PC-3 (cell line): ENCODE data around the gene ASMTL. TPM values are rescaled to one million over a fixed set of nuclear protein-coding genes. Genes with fewer than 3 reads are reported as not detected.

ENCODE experiments used
- ATAC-seq: fragments of 200-7000 bp; cut with Tn5 transposase; 2 replicates; pipeline ENCODE4 v1.9.1; 2020; ENCODE audit warnings: mild to moderate bottlenecking, moderate library complexity
- BruUV-seq: library from RNA; stranded (reverse); fragments of 400-500 nt; replicated peaks from 2 replicates; lab custom pipeline; 2021; lab: Mats Ljungman, UMichigan
- CTCF ChIA-PET: fragments of 300-600 bp; sonication (Branson Sonifier 250); formaldehyde crosslinking; loops from one replicate; lab custom pipeline; 2022; ENCODE audit warnings: antibody characterized with exemption; lab: Charles Lee
- POLR2A ChIA-PET: fragments of 300-600 bp; sonication (Branson Sonifier 250); formaldehyde crosslinking; loops from one replicate; lab custom pipeline; 2022; ENCODE audit warnings: antibody characterized with exemption; ENCODE audit not compliant: unreplicated experiment; lab: Charles Lee
- DNase-seq: peaks from one replicate; pipeline ENCODE4 v3.0.0-alpha.2; 2015
- H2AFZ ChIP-seq: fragments of 300-600 bp; sonication (generic); 2 replicates; pipeline ENCODE4 v1.6.0; 2016; ENCODE audit warnings: antibody characterized with exemption, low read length
- H3F3A ChIP-seq: fragments of 300-600 bp; sonication (generic); one replicate; pipeline ENCODE4 v1.6.0; 2017; ENCODE audit warnings: antibody characterized with exemption, low read length, control low read depth, mild to moderate bottlenecking; ENCODE audit not compliant: unreplicated experiment
- H3K27ac ChIP-seq: fragments of 300-600 bp; sonication (generic); 2 replicates; pipeline ENCODE4 v1.5.1; 2016; ENCODE audit warnings: mild to moderate bottlenecking, low read length
- H3K27me3 ChIP-seq: fragments of 300-600 bp; sonication (generic); 2 replicates; pipeline ENCODE4 v1.6.1; 2016; ENCODE audit warnings: low read length, mixed read lengths
- H3K36me3 ChIP-seq: fragments of 300-600 bp; sonication (generic); 2 replicates; pipeline ENCODE4 v1.6.1; 2016; ENCODE audit warnings: low read depth, mixed run types, low read length, mixed read lengths
- H3K4me1 ChIP-seq: fragments of 300-600 bp; sonication (generic); 2 replicates; pipeline ENCODE4 v1.5.1; 2016; ENCODE audit warnings: low read length; ENCODE audit not compliant: insufficient read depth
- H3K4me2 ChIP-seq: fragments of 300-600 bp; sonication (generic); 2 replicates; pipeline ENCODE4 v1.6.0; 2016; ENCODE audit warnings: low read length
- H3K4me3 ChIP-seq: fragments of 300-600 bp; sonication (generic); 2 replicates; pipeline ENCODE4 v1.5.1; 2016; ENCODE audit warnings: mild to moderate bottlenecking, low read length, mixed read lengths
- H3K79me2 ChIP-seq: fragments of 300-600 bp; sonication (generic); 2 replicates; pipeline ENCODE4 v1.6.1; 2017; ENCODE audit warnings: low read length, mixed read lengths
- H3K9ac ChIP-seq: fragments of 300-600 bp; sonication (generic); 2 replicates; pipeline ENCODE4 v1.6.0; 2016; ENCODE audit warnings: mild to moderate bottlenecking, low read length
- H3K9me2 ChIP-seq: fragments of 300-600 bp; sonication (generic); replicated peaks from 2 replicates; pipeline ENCODE4 v1.6.1; 2016; ENCODE audit warnings: mixed run types, low read length, mixed read lengths
- H3K9me3 ChIP-seq: fragments of 300-600 bp; sonication (generic); 2 replicates; pipeline ENCODE4 v1.6.1; 2016; ENCODE audit warnings: low read length, mixed read lengths
- H4K20me1 ChIP-seq: fragments of 300-600 bp; sonication (generic); 2 replicates; pipeline ENCODE4 v1.6.1; 2016; ENCODE audit warnings: low read length, mixed read lengths
- EZH2 ChIP-seq: fragments of 300-600 bp; sonication (generic); IDR thresholded peaks from one replicate; pipeline ENCODE4 v1.6.1; 2017; ENCODE audit warnings: antibody characterized with exemption, mild to moderate bottlenecking, low read length; ENCODE audit not compliant: unreplicated experiment
- EZH2phosphoT487 ChIP-seq: fragments of 300-600 bp; sonication (generic); IDR thresholded peaks from 2 replicates; pipeline ENCODE4 v1.6.1; 2018; ENCODE audit warnings: mild to moderate bottlenecking, antibody characterized with exemption, low read length, borderline replicate concordance
- intact Hi-C: fragments of 100-400 bp; cut with micrococcal nuclease; formaldehyde crosslinking; loops from 2 replicates; pipeline ENCODE4 v1.9.0; 2023
- total RNA-seq: library from RNA; depleted of rRNA; stranded (reverse); fragments of >200 nt; gene quantifications from 2 replicates; pipeline ENCODE4 v1.2.3, GENCODE V29; 2014
- TF ChIP-seq, protein P1 (sequence below): fragments of 300-600 bp; sonication (generic); conservative IDR thresholded peaks from 2 replicates; pipeline ENCODE4 v1.5.1; 2017; ENCODE audit warnings: antibody characterized with exemption, low read depth, mild to moderate bottlenecking, low read length

The ASMTL gene
- total RNA-seq, 1 experiment from 2014 or later = 6.7 TPM

DNA sequence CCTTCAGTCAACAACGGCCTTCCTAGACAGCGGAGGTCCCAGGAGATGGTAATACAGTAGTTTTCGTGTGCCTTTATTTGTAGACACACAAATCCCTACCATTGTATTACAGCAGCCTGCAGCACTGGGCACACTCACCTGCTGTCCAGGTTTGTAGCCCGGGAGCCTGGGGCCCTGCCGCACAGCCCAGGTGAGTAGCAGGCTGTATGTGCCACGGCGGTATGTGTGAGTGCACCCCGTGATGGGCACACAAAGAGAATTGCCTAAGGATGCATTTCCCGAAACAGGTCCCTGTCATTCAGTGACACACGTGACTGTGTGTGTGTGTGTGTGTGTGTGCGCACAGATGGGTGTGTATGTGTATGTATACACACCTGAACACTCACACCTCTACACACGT, 52.7 kb downstream of the ASMTL start:
- intact Hi-C loops = no loop called here
- Histone ChIP-seq H3K4me1 (no peaks in the 10 kb centered on the region), H3K27me3 (no peaks in the 10 kb centered on the region), H3F3A (no peaks in the 10 kb centered on the region), H3K4me3 (no peak overlapping the region), H3K79me2 (peaks cover 9% of the 10 kb centered on the region), H3K36me3 (peaks cover 8% of the 10 kb centered on the region), H3K9me2 (no peaks in the 10 kb centered on the region), H4K20me1 (no peaks in the 10 kb centered on the region), H3K27ac (no peak overlapping the region), H3K9me3 (no peaks in the 10 kb centered on the region), H2AFZ (no peak overlapping the region), H3K4me2 (no peak overlapping the region), H3K9ac (no peak overlapping the region)
- BruUV-seq = no TSS peak
- POLR2A ChIA-PET = no interaction called here
- DNase-seq (no peak), ATAC-seq (no peak)
- no peak for TF ChIP-seq EZH2phosphoT487
- TF ChIP-seq, protein P1, sequence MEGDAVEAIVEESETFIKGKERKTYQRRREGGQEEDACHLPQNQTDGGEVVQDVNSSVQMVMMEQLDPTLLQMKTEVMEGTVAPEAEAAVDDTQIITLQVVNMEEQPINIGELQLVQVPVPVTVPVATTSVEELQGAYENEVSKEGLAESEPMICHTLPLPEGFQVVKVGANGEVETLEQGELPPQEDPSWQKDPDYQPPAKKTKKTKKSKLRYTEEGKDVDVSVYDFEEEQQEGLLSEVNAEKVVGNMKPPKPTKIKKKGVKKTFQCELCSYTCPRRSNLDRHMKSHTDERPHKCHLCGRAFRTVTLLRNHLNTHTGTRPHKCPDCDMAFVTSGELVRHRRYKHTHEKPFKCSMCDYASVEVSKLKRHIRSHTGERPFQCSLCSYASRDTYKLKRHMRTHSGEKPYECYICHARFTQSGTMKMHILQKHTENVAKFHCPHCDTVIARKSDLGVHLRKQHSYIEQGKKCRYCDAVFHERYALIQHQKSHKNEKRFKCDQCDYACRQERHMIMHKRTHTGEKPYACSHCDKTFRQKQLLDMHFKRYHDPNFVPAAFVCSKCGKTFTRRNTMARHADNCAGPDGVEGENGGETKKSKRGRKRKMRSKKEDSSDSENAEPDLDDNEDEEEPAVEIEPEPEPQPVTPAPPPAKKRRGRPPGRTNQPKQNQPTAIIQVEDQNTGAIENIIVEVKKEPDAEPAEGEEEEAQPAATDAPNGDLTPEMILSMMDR = no peak
- no peak for TF ChIP-seq EZH2
- CTCF ChIA-PET = no interaction called here

DNA sequence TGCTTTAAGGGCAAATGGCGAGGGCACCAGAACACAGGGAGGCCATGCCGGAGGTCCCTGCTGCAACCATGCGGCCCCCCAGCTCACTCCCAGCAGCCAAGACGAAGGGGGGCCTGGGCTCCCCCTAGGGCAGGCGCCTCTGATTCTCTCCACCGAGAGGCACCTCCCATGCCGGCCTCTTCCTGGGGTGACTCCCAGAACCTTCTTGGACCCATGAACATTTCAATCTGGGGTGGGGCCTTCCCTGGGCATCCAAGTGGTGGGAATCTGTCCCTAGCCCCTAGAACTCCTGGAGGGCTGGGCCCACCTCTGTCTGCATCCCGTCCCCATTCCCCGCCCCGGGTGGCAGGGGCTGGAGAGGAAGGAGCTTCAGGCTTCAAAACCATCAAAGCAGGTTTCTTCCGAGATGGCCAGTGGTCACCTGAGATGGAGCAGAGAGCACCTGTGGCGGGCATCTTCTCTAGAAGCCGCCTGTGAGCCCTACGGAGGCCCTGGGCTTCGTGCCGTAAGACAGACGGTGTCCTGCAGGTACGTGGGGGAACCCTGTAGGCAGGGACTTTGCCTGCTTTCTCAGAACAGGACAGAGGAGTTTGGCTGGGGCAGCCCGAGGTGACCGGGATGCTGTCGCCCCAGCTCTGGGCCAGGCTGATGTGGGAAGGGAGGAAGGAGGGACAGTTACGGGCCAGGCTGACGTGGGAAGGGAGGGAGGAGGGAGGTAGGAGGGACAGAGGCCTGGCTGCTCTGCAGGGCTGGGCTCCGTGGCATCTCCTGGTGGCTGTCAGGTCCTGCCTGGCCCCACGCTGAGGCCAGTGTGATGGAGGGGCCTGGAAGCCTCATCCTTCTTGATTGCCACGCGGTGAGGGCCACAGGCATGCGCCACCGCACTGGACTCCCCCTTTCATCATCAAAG, 54.0 kb downstream of the ASMTL start:
- no peaks in the 10 kb centered on the region for H3F3A ChIP-seq
- intact Hi-C loops = no loop called here
- no peaks in the 10 kb centered on the region for H3K27me3 ChIP-seq
- H3K9ac ChIP-seq = no peak overlapping the region
- no peaks in the 10 kb centered on the region; the same call in 1 of the 2 replicates for H3K36me3 ChIP-seq
- H4K20me1 ChIP-seq = no peaks in the 10 kb centered on the region
- no peak for DNase-seq
- POLR2A ChIA-PET = no interaction called here
- no peak overlapping the region for H3K4me3 ChIP-seq
- H3K4me1 ChIP-seq = no peaks in the 10 kb centered on the region
- BruUV-seq = no TSS peak
- no peaks in the 10 kb centered on the region for H3K9me3 ChIP-seq
- no peak overlapping the region for H2AFZ ChIP-seq
- H3K27ac ChIP-seq = no peak overlapping the region
- H3K9me2 ChIP-seq = no peaks in the 10 kb centered on the region
- CTCF ChIA-PET = no interaction called here
- ATAC-seq = no peak
- TF ChIP-seq, protein P1 = no peak
- no peak for TF ChIP-seq EZH2phosphoT487
- TF ChIP-seq EZH2 = no peak
- no peak overlapping the region for H3K4me2 ChIP-seq
- H3K79me2 ChIP-seq = peaks cover 23% of the 10 kb centered on the region
